Adrenal gland (tissue), 5 donors: ENCODE data around the gene SEMA7A.

ENCODE experiments used
- CTCF ChIP-seq, 6 experiments: fragments of 450-650 bp in 4 of 6; fragments of 200-600 bp in 2 of 6; sonication (generic) in 1 of 6; IDR thresholded peaks; 1 replicate in 5 of 6; 2 replicates in 1 of 6; pipeline versions ENCODE4 v1.5.1 to v1.8.0; 2016 to 2021; ENCODE audit warnings: antibody characterized with exemption in 6 of 6, mild to moderate bottlenecking in 2 of 6, moderate library complexity in 1 of 6
- POLR2A ChIP-seq, 2 donors: fragments of 450-650 bp; IDR thresholded peaks; one replicate each; pipeline ENCODE4 v1.6.1; 2017; ENCODE audit warnings: antibody characterized with exemption in 2 of 2, mild to moderate bottlenecking in 2 of 2, moderate library complexity in 1 of 2
- donor health status: DM: no; HTN: no; CAD: no.

GRCh38 chr15:74421302-74422245 lies 12.2 kb downstream of the SEMA7A start:
- TF ChIP-seq POLR2A (IDR thresholded peaks at IDR 0.05) (no peak), CTCF (IDR thresholded peaks at IDR 0.05) (no peak)
